Ascending aorta (tissue), 2 donors: ENCODE results near the gene LTBP3. TPM values are rescaled to one million over a fixed set of nuclear protein-coding genes. Genes with fewer than 3 reads are reported as not detected.

Experiments
- DNase-seq, 2 donors: peaks; one replicate each; pipeline ENCODE4 v3.0.0-alpha.2; 2019; ENCODE audit warnings: low spot score in 2 of 2
- H3K27ac ChIP-seq, 2 donors: fragments of 200-600 bp; sonication (generic); one replicate each; pipeline ENCODE4 v1.5.1; 2016 to 2017; ENCODE audit warnings: mild to moderate bottlenecking in 1 of 2
- H3K27me3 ChIP-seq: fragments of 200-600 bp; sonication (generic); one replicate; pipeline ENCODE4 v1.5.1; 2017
- H3K36me3 ChIP-seq, 2 donors: fragments of 200-600 bp; sonication (generic); one replicate each; pipeline ENCODE4 v1.5.1; 2016
- H3K4me1 ChIP-seq, 2 donors: fragments of 200-600 bp; sonication (generic); one replicate each; pipeline ENCODE4 v1.5.1; 2016 to 2017; ENCODE audit warnings: mild to moderate bottlenecking in 1 of 2
- H3K4me3 ChIP-seq, 2 donors: fragments of 200-600 bp; sonication (generic); one replicate each; pipeline ENCODE4 v1.5.1; 2016 to 2017; ENCODE audit warnings: mild to moderate bottlenecking in 1 of 2
- H3K9me3 ChIP-seq, 2 donors: fragments of 200-600 bp; sonication (generic); one replicate each; pipeline ENCODE4 v1.5.1; 2016
- intact Hi-C: fragments of 100-400 bp; cut with DNase I; formaldehyde crosslinking; loops from one replicate; pipeline ENCODE4 v1.15.1; 2023
- total RNA-seq: library from RNA; depleted of rRNA; stranded (reverse); fragments of >200 nt; gene quantifications from one replicate; pipeline ENCODE4 v1.1.0, GENCODE V29; 2016
- TF ChIP-seq, protein P1 (sequence below), 3 experiments: fragments of 200-600 bp in 2 of 3; fragments of 450-650 bp in 1 of 3; sonication (generic) in 2 of 3; IDR thresholded peaks; one replicate each; pipeline ENCODE4 v1.5.1; 2016 to 2019; ENCODE audit warnings: antibody characterized with exemption in 3 of 3, mild to moderate bottlenecking in 1 of 3, moderate library complexity in 1 of 3

LTBP3 gene
- total RNA-seq, 1 donor from 2014 or later: 702 TPM

DNA sequence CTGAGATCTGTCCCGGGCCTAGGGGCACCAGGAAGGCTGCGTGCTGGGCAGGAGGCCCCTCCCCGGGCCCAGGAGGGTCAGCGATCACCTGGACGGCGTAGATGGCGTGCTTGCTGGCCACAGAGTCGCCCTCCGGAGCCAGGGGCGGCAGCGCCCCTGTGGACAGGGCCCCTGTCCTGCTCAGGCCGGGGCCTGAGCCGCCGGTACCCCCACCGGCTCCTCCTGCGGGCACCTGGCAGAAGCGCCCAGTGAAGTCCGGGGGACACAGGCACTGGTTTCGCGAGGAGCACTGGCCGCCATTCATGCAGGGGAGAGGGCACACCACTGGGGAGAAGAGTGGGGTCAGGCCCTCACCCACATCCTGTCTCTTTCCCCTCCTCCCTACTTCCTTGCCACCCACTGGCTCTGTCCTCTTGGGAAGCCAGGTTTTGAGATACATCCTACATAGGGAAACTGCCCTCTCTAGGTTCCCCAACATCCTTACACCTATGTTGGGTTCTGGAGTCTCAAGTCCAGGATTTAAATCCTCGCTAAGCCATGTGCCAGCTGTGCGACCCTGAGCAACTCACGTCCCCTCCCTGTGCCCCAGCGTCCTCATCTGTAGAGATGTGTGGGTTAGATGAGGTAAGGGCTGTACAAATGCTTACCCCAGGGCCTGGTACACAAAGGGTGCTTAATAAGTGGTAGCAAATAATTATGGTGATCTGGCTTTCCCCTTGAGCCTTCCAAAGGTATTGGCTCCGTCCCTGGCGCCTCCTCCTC is 3.9 kb downstream of the LTBP3 start:
- intact Hi-C loops: loop anchor here (1.0 kb wide), 1 partner anchor 11 kb away; no protein-coding TSS in a partner anchor

GRCh38 chr11:65553301-65554001 is 4.7 kb downstream of the LTBP3 start:
- TF ChIP-seq, protein P1, sequence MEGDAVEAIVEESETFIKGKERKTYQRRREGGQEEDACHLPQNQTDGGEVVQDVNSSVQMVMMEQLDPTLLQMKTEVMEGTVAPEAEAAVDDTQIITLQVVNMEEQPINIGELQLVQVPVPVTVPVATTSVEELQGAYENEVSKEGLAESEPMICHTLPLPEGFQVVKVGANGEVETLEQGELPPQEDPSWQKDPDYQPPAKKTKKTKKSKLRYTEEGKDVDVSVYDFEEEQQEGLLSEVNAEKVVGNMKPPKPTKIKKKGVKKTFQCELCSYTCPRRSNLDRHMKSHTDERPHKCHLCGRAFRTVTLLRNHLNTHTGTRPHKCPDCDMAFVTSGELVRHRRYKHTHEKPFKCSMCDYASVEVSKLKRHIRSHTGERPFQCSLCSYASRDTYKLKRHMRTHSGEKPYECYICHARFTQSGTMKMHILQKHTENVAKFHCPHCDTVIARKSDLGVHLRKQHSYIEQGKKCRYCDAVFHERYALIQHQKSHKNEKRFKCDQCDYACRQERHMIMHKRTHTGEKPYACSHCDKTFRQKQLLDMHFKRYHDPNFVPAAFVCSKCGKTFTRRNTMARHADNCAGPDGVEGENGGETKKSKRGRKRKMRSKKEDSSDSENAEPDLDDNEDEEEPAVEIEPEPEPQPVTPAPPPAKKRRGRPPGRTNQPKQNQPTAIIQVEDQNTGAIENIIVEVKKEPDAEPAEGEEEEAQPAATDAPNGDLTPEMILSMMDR (IDR thresholded peaks at IDR 0.05): no peak
- H3K27me3 ChIP-seq: no peaks in the 10 kb centered on the region
- peaks cover 46 to 53% of the 10 kb centered on the region in 2 donors for H3K36me3 ChIP-seq
- H3K4me1 ChIP-seq: peaks cover 10 to 37% of the 10 kb centered on the region in 2 donors
- intact Hi-C loops: loop anchor here (1.0 kb wide), 1 partner anchor 10 kb away; no protein-coding TSS in a partner anchor
- no peak overlapping the region for H3K4me3 ChIP-seq
- no peak for DNase-seq
- peak overlapping the region; percentile 97 to 99 for H3K27ac ChIP-seq
- no peaks in the 10 kb centered on the region for H3K9me3 ChIP-seq

More for the DNA sequence above, 3.9 kb downstream of the LTBP3 start:
- Histone ChIP-seq H3K9me3 (no peaks in the 10 kb centered on the region), H3K36me3 (peaks cover 40 to 45% of the 10 kb centered on the region in 2 donors), H3K27ac (peak overlapping the region; percentile 97 to 99), H3K4me3 (no peak overlapping the region), H3K4me1 (peaks cover 10 to 42% of the 10 kb centered on the region in 2 donors), H3K27me3 (no peaks in the 10 kb centered on the region)
- no peak for DNase-seq
- TF ChIP-seq, protein P1 (IDR thresholded peaks at IDR 0.05): no peak

DNA sequence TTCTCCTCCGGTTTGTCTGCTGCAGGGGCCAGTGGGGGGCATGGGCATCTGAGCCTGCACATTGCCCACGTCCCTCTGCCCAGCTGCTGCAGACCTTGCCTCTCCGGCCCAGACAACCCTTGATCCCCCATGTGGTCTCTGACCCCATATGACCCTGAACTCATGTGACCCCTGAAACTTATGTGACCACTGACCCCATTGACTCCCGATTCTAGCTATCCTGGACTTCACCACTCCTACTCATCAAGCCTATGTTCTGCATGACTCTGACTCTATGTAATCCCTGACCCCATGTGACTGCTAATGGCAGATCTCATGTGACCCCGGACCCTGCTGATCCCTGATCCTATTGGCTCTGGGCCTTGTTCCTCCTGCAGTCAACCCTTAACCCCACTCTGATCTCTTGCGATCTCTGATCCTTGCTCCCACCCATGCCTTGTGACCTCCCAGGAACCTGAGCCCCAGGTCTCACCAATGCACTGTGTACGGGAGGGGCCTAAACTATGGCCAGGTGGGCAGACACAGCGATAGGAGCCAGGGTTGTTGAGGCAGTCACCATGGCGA is 5.7 kb downstream of the LTBP3 start:
- DNase-seq: no peak
- Histone ChIP-seq H3K4me3 (no peak overlapping the region), H3K27me3 (no peaks in the 10 kb centered on the region), H3K9me3 (no peaks in the 10 kb centered on the region), H3K36me3 (peaks cover 51 to 60% of the 10 kb centered on the region in 2 donors), H3K27ac (peak overlapping the region in 1 of 2 donors; percentile 99), H3K4me1 (peaks cover 10 to 37% of the 10 kb centered on the region in 2 donors)
- intact Hi-C loops: no loop called here
- TF ChIP-seq, protein P1 (IDR thresholded peaks at IDR 0.05): no peak

DNA sequence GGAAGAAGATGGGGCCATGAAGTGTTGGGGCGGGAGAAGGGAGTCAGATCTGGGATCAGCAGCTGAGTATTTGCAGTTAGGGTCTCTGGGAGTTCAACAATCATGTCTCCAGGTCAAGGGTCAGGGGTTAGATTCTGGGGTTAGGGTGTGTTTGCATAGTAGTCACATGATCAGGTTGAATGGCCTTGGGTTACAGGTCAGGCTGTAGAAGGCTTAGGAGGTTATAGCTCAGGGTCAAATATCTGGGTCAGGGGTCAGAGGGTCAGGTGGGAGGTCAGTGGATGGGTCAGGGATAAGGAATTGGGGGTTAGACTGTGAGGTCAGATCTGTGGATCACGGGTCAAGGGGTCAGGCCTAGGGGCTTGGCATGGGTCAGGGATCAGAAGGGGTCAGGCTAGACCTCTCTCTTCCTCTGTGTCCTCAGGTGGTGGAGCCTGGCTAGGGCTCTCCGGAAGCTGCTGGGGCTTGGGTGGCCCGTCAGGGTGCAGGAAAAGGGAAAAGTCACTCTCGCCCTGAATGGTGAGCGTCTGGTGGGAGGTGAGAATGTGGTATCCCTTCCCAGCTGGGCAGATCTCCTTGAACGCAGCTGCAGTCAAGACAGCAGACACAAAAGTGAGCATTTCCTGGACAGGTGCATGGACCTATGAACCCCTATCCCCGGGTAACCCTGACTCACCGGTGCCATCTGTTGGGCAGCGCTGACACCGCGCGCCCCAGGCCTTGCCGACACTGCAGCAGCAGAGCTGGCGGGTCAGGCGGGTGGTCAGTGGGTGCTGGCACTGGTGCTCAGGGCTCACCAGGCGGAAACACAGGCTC is 6.4 kb downstream of the LTBP3 start:
- no peak for DNase-seq
- Histone ChIP-seq H3K27me3 (no peaks in the 10 kb centered on the region), H3K4me3 (no peak overlapping the region), H3K9me3 (no peaks in the 10 kb centered on the region), H3K36me3 (peaks cover 58 to 67% of the 10 kb centered on the region in 2 donors), H3K27ac (peak overlapping the region; percentile 12 to 99), H3K4me1 (peaks cover 10 to 31% of the 10 kb centered on the region in 2 donors)
- TF ChIP-seq, protein P1 (IDR thresholded peaks at IDR 0.05): peak in 1 of 3 experiments; percentile 39
- intact Hi-C loops: no loop called here

- H3K4me3 ChIP-seq: no peak overlapping the region
- no peak overlapping the region for H3K27ac ChIP-seq
- no peaks in the 10 kb centered on the region for H3K9me3 ChIP-seq
- H3K4me1 ChIP-seq: peaks cover 0 to 6% of the 10 kb centered on the region in 2 donors
- no peak for DNase-seq
- no peaks in the 10 kb centered on the region for H3K27me3 ChIP-seq
- intact Hi-C loops: no loop called here
- H3K36me3 ChIP-seq: peaks cover 72 to 84% of the 10 kb centered on the region in 2 donors
- TF ChIP-seq, protein P1 (IDR thresholded peaks at IDR 0.05): no peak
Observed at GRCh38 chr11:65549096-65549495, 9.1 kb downstream of the LTBP3 start.
